Mucosa of rectum (tissue), 2 donors: ENCODE data around the gene MCAT.
A peak's percentile ranks its signal among the peaks of the same experiment; 100 is the strongest.
"Not testable (repeated sequence)": the region's sequence is repeated elsewhere in the genome, so short reads cannot be mapped to it uniquely, and the experiment has no call there.

Source experiments
- H3K27ac ChIP-seq, 2 donors: one replicate each; pipeline ENCODE4 v1.7.0; 2013; ENCODE audit warnings: inconsistent platforms in 2 of 2, low read depth in 2 of 2, low read length in 2 of 2
- H3K27me3 ChIP-seq, 2 donors: one replicate each; pipeline ENCODE4 v1.7.0; 2013; ENCODE audit warnings: low read length in 2 of 2; ENCODE audit not compliant: control insufficient read depth in 2 of 2, insufficient read depth in 2 of 2
- H3K36me3 ChIP-seq, 2 donors: one replicate each; pipeline ENCODE4 v1.7.0; 2013; ENCODE audit warnings: low read length in 2 of 2; ENCODE audit not compliant: control insufficient read depth in 2 of 2, insufficient read depth in 2 of 2
- H3K4me1 ChIP-seq, 2 donors: one replicate each; pipeline ENCODE4 v1.7.0; 2013; ENCODE audit warnings: low read length in 2 of 2, mild to moderate bottlenecking in 1 of 2; ENCODE audit not compliant: control insufficient read depth in 2 of 2, insufficient read depth in 2 of 2
- H3K4me3 ChIP-seq, 2 donors: one replicate each; pipeline ENCODE4 v1.7.0; 2013; ENCODE audit warnings: low read length in 2 of 2
- H3K9ac ChIP-seq, 2 donors: one replicate each; pipeline ENCODE4 v1.7.0; 2013; ENCODE audit warnings: low read length in 2 of 2, low read depth in 1 of 2, mild to moderate bottlenecking in 1 of 2
- H3K9me3 ChIP-seq, 2 donors: one replicate each; pipeline ENCODE4 v1.7.0; 2013; ENCODE audit warnings: low read length in 2 of 2; ENCODE audit not compliant: control insufficient read depth in 2 of 2
- donor health status: healthy.
- donor health status: Normal muscosa, but diverticular disease.

MCAT gene

DNA sequence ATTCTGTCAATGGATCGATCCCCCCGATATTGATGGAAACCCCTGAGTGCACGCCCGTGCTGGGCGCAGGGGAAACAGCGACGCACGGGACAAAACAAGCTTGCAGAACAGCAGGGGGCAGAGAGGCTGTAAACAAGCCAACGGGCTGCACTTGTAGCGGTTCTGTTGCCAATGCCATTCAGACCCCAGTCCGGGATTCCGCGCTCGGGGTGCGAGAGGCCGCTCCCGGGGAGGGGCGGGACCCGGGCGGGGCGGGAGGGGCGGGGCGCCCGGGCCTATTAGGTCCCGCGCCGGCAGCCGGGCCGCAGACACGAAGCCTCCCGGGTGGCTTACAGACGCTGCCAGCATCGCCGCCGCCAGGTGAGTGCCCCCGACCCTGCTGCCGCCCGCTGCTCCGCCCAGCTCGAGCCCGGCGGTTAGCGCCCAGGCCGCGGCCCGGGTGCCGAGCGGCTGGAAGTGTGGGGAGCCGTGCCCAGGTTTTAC lies 32.7 kb downstream of the MCAT start, which contains the start of gene BIK:
BIK (plus strand) TSS at position 307 of the 483 bp plus-strand sequence. CDS start 13,273 bp downstream, outside the sequence.
- Histone ChIP-seq H3K27me3 (peaks cover 6% of the 10 kb centered on the region in 2 donors), H3K27ac (peak within 1 kb of the TSS; percentile 43 to 51), H3K9me3 (no peaks in the 10 kb centered on the region), H3K4me1 (peaks cover 8 to 29% of the 10 kb centered on the region in 2 donors), H3K36me3 (no peaks in the 10 kb centered on the region), H3K9ac (peak within 1 kb of the TSS; percentile 60 to 78), H3K4me3 (peak within 1 kb of the TSS; percentile 73 to 76)

DNA sequence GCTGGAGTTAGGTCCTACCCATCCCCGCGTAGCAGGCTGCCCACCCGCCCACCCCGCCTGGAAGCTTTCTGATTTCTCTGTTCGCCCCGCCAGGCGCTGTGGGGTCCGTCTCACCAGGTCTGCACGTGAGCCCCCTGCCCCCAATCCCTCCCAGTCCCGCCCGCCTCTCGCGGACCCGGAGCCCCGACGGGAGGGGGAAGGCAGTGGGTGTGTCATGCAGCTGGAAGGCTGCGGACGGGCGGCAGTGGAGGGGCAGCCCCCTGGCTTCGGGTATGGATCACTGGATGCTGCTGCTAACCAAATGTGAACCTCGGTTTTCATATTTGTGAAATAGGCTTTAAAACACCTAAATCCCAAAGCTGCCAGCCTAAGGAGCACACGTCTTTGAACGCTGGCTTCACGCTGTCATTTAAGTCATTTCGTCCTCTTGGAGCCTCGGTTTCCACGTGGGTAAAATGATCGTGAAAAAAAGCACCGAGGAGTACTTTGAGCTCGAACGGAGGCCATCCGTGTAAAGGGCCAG lies 33.2 kb downstream of the MCAT start:
- H3K9me3 ChIP-seq, result no peaks in the 10 kb centered on the region
- peaks cover 8 to 25% of the 10 kb centered on the region in 2 donors for H3K4me1 ChIP-seq
- peak overlapping the region; percentile 54 to 60 for H3K9ac ChIP-seq
- H3K36me3 ChIP-seq, result no peaks in the 10 kb centered on the region
- H3K27ac ChIP-seq, result no peak overlapping the region
- H3K27me3 ChIP-seq, result peaks cover 6% of the 10 kb centered on the region in 2 donors
- peak overlapping the region; percentile 72 to 73 for H3K4me3 ChIP-seq

DNA sequence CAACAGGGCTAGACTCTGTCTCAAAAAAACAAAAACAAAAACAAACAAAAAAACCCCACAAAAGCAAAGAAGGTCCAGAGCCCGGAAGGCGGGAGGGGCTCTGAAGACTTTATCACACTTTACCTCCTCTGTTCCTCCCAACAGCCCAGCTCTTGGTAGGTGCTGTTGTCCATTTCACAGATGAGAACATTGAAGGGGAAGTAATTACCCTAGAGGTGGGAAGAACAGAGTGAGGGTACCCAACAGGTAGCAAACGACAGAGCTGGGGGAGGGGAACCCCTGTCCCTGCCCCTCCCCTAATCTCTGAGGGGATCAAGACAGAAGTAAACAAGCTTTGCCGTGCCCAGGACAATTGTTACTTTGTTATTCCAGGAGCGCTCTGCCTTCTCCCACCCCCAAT lies 33.7 kb downstream of the MCAT start:
- Histone ChIP-seq H3K9me3 (no peaks in the 10 kb centered on the region), H3K4me3 (no peak overlapping the region), H3K27me3 (peaks cover 6% of the 10 kb centered on the region in 2 donors), H3K9ac (no peak overlapping the region), H3K27ac (no peak overlapping the region), H3K4me1 (peaks cover 8 to 20% of the 10 kb centered on the region in 2 donors), H3K36me3 (no peaks in the 10 kb centered on the region)

DNA sequence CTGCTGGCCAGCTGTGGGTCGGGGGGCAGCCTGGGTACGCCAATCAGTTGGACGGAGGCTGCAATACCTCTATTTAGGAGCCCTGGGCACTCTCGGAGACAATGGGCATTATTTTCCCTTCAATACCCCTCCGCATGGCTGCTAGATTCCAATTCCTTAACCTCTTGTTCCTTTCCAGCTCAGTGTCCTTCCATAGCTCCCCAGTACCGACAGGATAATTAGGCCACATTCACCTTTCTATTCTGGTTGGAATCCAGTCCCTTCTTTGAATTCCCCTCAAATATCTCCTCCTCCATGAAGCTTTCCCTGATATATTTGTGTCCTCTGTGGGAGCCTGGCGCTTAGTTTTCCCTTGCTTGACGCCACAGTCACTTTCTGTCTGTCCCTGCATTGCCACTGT lies 36.9 kb downstream of the MCAT start:
- no peak overlapping the region for H3K27ac ChIP-seq
- peaks cover 5 to 10% of the 10 kb centered on the region in 2 donors for H3K4me1 ChIP-seq
- no peak overlapping the region for H3K9ac ChIP-seq
- no peaks in the 10 kb centered on the region for H3K9me3 ChIP-seq
- peaks cover 0 to 4% of the 10 kb centered on the region in 2 donors for H3K27me3 ChIP-seq
- no peak overlapping the region for H3K4me3 ChIP-seq
- no peaks in the 10 kb centered on the region for H3K36me3 ChIP-seq

DNA sequence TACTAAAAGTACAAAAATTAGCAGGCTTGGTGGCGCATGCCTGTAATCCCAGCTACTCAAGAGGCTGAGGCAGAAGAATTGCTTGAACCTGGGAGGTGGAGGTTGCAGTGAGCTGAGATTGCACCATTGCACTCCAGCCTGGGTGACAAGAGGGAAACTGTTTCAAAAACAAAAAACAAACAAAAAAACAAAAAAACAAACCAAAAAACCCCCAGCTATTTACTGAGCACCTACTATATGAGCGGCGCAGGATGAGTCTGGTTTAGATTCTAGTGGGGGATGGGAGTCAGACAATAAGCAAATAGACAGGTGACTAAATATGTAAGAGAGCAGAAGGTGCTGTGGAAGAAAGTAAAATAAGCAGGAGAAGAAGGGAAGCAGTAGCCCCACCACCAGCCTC lies 38.2 kb downstream of the MCAT start:
- H3K27ac ChIP-seq, H3K4me3 ChIP-seq, H3K4me1 ChIP-seq, H3K9me3 ChIP-seq, H3K9ac ChIP-seq, H3K27me3 ChIP-seq, H3K36me3 ChIP-seq: not testable (repeated sequence)

DNA sequence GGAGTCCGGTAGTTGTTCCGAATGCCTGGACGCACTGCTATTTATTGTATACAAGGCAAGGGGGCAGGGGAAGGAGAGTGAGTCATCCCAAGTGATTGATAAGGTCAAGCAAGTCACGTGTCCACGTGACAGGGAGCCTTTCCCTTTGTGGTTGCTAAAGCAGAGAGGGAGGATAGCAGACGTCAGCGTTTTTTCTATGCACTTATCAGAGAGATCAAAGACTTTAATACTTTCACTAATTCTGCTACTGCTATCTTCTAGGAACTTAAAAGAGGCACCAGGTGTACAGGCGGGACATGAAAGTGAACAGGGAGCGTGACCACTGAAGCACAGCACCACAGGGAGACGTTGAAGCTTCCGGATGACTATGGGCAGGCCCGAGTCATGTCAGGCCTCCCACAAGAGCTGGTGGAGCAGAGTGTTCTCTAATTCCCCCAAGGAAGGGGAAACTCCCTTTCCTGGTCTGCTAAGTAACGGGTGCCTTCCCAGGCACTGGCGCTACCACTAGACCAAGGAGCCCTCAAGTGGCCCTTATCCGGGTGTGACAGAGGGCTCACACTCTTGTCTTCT lies 39.1 kb downstream of the MCAT start:
- not testable (repeated sequence) for H3K9ac ChIP-seq, H3K36me3 ChIP-seq, H3K4me1 ChIP-seq, H3K27ac ChIP-seq, H3K9me3 ChIP-seq, H3K4me3 ChIP-seq, H3K27me3 ChIP-seq

DNA sequence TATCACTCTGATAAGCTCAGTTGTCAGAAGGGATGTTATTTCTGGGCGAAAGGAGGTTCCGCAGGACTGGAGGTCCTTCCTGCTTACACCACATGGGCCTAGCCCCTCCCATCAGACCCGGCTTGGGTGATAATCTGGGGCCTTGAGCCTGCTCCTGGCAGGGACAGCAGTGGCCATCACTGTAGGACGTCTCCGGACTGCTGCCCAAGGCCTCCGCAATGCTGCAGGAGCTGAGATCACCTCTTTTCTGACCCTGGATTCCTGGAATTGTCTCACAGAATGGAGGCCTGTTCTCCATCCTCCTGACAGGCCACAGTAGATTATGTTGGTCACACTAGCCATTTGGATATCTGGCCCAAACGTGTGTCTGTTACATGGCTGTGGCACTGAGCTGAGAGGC lies 41.9 kb downstream of the MCAT start:
- H3K27me3 ChIP-seq, result no peaks in the 10 kb centered on the region
- no peak overlapping the region for H3K4me3 ChIP-seq
- peaks cover 0 to 3% of the 10 kb centered on the region in 2 donors for H3K9me3 ChIP-seq
- H3K9ac ChIP-seq, result no peak overlapping the region
- H3K27ac ChIP-seq, result no peak overlapping the region
- no peaks in the 10 kb centered on the region for H3K36me3 ChIP-seq
- H3K4me1 ChIP-seq, result peaks cover 0 to 3% of the 10 kb centered on the region in 2 donors

DNA sequence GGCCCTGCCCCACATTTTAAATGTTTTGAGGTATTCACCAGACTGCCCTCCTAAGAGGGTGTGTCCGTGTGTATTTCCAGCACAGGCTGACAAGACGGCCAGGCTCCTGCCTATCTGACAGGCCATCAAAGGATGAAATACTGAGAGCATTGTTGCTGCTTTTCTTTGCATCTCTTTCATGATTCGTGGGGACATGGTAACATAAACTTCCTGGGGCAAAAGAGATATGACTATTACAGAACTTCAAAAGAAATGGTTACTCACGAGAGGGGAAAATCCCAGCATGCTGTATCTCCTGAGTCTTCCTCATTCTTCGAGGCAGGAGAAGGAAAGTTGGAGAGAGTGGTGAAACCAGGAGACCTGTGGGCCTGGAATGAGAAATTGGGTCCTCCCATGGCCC lies 43.0 kb downstream of the MCAT start:
- H3K9ac ChIP-seq, result no peak overlapping the region
- peaks cover 0 to 3% of the 10 kb centered on the region in 2 donors for H3K4me1 ChIP-seq
- no peak overlapping the region for H3K27ac ChIP-seq

DNA sequence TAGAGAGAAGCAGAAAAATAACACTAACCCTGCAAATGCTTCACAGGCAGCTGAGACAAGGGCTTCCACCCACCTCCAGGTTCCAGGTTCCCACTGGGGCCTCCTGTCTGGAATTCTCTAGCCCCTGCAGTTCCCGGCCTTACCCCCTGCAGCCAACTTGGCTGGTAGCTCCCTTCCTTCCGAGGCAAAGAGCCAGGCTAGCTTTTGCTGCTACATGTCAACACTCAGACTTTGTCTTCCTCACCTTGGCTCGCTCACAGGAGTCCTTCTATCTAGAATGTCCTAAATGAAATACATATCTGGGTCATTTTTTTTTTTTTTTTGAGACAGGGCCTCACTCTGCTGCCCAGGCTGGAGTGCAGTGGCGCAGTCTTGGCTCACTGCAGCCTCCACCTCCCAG lies 44.1 kb downstream of the MCAT start:
- no peaks in the 10 kb centered on the region for H3K27me3 ChIP-seq

More for the DNA sequence above, 43.0 kb downstream of the MCAT start:
- no peak overlapping the region for H3K4me3 ChIP-seq
- no peaks in the 10 kb centered on the region for H3K27me3 ChIP-seq
- H3K9me3 ChIP-seq, result peaks cover 0 to 4% of the 10 kb centered on the region in 2 donors
- no peaks in the 10 kb centered on the region for H3K36me3 ChIP-seq

DNA sequence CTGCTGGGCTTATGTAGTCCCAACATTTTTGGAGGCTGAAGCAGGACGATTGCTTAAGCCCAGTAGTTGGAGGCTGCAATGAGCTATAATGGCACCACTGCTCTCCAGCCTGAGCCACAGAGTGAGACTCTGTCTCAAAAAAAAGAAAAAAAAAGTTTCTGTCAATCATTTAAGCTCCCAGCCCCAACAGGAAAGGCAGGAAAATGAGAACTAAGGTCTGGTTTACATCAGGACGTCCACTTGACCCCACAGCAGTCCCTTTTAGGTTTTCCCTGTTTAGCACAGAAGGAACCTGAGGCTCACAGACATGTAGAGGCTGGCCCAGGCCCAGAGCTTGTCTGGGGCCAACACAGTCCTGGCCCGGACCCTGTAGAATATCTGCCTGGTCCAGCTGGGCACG lies 44.8 kb downstream of the MCAT start:
- Histone ChIP-seq H3K9me3 (peaks cover 0 to 4% of the 10 kb centered on the region in 2 donors), H3K9ac (no peak overlapping the region), H3K27ac (no peak overlapping the region), H3K4me1 (peaks cover 0 to 5% of the 10 kb centered on the region in 2 donors), H3K36me3 (no peaks in the 10 kb centered on the region), H3K4me3 (no peak overlapping the region), H3K27me3 (no peaks in the 10 kb centered on the region)

More for the DNA sequence above, 44.1 kb downstream of the MCAT start:
- Histone ChIP-seq H3K9me3 (peaks cover 0 to 4% of the 10 kb centered on the region in 2 donors), H3K4me3 (no peak overlapping the region), H3K36me3 (no peaks in the 10 kb centered on the region), H3K9ac (no peak overlapping the region), H3K27ac (no peak overlapping the region), H3K4me1 (peaks cover 0 to 2% of the 10 kb centered on the region in 2 donors)
